ENCODE results near the gene KCNC4. TPM values are rescaled to one million over a fixed set of nuclear protein-coding genes. Genes with fewer than 3 reads are reported as not detected.

Gene KCNC4
- total RNA-seq, 2 donors from 2014 or later, result 6.7 to 8.4 TPM

DNA sequence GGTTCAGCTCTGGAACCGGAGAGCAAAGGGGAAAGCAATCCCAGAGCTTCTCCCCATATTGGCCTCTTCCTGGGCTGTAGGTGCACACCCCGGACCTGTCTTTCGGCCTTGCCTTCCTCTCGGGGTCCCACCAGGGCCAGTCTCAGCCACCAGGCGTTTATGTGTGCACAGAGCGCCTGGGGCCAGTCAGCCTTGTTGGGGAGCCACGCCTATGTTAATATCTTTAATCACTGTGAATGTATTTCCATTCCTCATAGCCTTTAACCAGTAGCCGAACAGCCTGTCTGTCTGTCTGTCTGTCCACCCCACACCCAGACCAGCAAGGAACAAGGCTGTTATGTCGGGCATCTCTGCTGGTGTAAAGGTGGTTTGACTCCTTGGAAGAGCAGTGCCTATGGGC, 18.8 kb downstream of the KCNC4 start:
- no peak overlapping the region for H3K9ac ChIP-seq (ENCODE audit: low read depth in 2 of 2, low read length in 2 of 2)
- no peaks in the 10 kb centered on the region for H3K36me3 ChIP-seq

DNA sequence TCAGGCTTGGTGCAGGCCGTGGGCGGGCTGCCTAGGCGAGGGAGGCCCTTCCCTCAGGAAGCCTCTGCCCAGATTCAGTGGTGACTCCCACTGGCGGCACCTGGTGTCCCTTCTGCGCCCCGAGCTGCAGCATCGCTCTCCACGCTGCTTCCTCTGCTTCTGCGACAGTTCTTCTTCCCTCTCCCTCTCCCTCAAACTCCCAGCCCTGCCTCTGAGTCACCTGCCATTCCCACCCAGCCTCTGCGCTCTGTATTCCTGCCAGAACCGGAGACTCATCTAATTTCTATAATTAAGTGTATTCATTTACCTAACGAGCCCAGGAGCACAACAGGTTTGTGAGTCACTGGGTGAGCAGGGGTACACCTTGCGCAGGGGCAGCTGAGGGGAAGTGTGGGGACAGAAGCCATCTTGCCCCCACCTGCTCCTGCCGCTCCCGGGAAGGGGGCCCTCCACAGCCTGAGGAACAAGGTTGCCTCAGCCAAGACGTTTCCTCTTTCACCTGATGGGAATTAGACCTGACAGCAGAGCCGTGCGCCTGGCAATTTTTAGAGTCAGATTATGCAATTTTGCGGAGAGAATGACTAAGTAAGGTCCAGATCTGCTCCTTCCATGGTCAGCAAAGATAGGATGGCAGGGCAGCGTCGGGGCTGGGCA, 19.4 kb downstream of the KCNC4 start:
- intact Hi-C loops (cut with DNase I), result no loop called here
- no peak overlapping the region for H3K27ac ChIP-seq

More for the DNA sequence above, 18.8 kb downstream of the KCNC4 start:
- H3K27me3 ChIP-seq, result no peaks in the 10 kb centered on the region
- no peak overlapping the region for H3K4me3 ChIP-seq
- H3K27ac ChIP-seq, result no peak overlapping the region
- intact Hi-C loops (cut with DNase I), result no loop called here
- no peaks in the 10 kb centered on the region for H3K9me3 ChIP-seq
- DNase-seq, result no peak
- H3K4me1 ChIP-seq, result no peaks in the 10 kb centered on the region
- TF ChIP-seq, protein P1, sequence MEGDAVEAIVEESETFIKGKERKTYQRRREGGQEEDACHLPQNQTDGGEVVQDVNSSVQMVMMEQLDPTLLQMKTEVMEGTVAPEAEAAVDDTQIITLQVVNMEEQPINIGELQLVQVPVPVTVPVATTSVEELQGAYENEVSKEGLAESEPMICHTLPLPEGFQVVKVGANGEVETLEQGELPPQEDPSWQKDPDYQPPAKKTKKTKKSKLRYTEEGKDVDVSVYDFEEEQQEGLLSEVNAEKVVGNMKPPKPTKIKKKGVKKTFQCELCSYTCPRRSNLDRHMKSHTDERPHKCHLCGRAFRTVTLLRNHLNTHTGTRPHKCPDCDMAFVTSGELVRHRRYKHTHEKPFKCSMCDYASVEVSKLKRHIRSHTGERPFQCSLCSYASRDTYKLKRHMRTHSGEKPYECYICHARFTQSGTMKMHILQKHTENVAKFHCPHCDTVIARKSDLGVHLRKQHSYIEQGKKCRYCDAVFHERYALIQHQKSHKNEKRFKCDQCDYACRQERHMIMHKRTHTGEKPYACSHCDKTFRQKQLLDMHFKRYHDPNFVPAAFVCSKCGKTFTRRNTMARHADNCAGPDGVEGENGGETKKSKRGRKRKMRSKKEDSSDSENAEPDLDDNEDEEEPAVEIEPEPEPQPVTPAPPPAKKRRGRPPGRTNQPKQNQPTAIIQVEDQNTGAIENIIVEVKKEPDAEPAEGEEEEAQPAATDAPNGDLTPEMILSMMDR (IDR thresholded peaks at IDR 0.05), result no peak

DNA sequence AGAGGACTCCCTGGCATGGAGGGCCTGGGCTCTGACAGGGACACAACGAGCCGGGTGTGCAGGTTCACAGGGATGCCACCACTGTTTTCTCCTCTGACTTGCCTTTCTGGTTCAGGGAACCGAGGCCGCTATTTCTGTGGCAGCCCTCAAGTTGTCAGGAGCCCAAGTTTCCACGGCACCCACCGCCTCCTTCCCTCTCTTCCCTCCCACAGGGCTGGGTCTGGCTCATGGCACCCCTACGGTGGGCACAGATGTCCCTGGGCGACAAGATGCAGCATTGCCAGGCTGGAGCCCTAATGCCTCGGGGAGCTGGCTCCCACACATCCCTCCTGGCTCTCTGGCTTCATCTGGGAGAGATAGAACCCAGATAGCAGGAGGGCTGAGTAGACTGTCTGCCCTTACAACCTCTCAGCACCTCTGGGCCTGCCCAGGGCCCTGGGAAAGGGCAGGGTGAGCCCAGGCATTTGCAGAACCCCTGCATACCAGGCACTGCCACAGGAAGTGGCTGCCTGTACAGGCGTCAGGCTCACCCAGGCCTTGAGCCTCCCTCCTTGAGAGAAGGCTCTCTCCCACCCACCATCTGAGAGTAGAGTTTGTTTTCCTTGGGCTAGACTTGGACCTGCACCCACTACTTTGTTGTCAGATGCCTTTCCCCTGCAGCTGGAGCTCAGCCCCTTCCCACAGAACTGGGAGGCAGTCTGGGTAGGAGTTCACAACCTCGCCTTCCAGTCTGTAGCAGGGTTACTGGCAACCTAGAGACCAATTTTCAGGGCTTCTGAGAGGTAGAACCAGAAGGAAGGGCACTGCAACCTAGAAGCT, 20.5 kb downstream of the KCNC4 start:
- H3K9me3 ChIP-seq, result no peaks in the 10 kb centered on the region
- no peaks in the 10 kb centered on the region for H3K4me1 ChIP-seq
- H3K9ac ChIP-seq (ENCODE audit: low read depth in 2 of 2, low read length in 2 of 2), result no peak overlapping the region
- no peak overlapping the region for H3K27ac ChIP-seq
- no peaks in the 10 kb centered on the region for H3K36me3 ChIP-seq
- intact Hi-C loops (cut with DNase I), result no loop called here
- TF ChIP-seq, protein P1 (IDR thresholded peaks at IDR 0.05), result no peak
- no peak overlapping the region for H3K4me3 ChIP-seq
- H3K27me3 ChIP-seq, result no peaks in the 10 kb centered on the region
- DNase-seq, result no peak

More for the DNA sequence above, 19.4 kb downstream of the KCNC4 start:
- TF ChIP-seq, protein P1 (IDR thresholded peaks at IDR 0.05), result no peak
- Histone ChIP-seq H3K9me3 (no peaks in the 10 kb centered on the region), H3K36me3 (no peaks in the 10 kb centered on the region), H3K4me1 (no peaks in the 10 kb centered on the region), H3K9ac (ENCODE audit: low read depth in 2 of 2, low read length in 2 of 2) (no peak overlapping the region), H3K4me3 (no peak overlapping the region), H3K27me3 (no peaks in the 10 kb centered on the region)
- DNase-seq, result no peak

DNA sequence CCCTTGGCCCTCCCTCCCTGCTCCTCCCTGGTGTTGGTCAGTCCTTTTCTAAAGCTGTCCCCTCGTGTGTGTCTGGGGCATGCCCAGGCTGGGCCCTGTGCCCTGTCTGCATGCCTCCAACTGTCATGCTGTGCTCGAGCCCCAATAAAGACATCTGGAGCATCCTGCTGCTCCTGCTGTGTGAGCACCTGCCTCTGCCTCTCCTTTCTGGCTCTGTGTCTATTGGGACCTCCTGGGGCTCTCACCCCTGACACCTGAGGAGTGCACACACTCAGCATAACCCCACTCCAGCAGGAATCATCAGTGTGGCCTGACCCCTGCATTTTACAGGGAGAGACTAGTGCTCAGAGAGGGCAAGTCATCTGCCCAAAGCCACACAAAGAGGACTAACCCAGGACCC, 23.7 kb downstream of the KCNC4 start:
- no peak overlapping the region for H3K27ac ChIP-seq
- H3K36me3 ChIP-seq, result no peaks in the 10 kb centered on the region
- TF ChIP-seq, protein P1 (IDR thresholded peaks at IDR 0.05), result no peak
- intact Hi-C loops (cut with DNase I), result no loop called here
- H3K9me3 ChIP-seq, result no peaks in the 10 kb centered on the region
- no peaks in the 10 kb centered on the region for H3K4me1 ChIP-seq
- H3K9ac ChIP-seq (ENCODE audit: low read depth in 2 of 2, low read length in 2 of 2), result no peak overlapping the region
- no peak overlapping the region for H3K4me3 ChIP-seq
- no peak for DNase-seq
- no peaks in the 10 kb centered on the region for H3K27me3 ChIP-seq

DNA sequence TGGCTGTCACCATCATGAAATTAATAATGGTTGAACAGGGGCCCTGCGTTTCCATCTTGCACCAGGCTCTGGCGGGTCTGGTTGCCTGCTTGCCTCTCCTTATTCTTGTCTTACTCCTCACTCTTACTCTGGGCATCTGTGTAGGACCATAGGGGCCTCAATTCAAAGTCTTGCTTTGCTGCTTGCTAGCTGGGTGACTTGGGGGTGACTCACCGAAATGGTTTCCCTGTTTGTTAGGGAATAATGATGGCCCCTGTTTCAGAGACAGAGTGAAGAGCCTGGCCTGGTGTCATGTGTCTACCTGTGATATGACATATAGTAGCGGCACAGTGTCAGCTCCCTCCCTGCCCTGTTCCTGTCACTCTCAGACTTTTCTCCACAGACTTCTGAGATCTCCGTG, 24.6 kb downstream of the KCNC4 start:
- no peaks in the 10 kb centered on the region for H3K27me3 ChIP-seq

More for the DNA sequence above, 24.6 kb downstream of the KCNC4 start:
- Histone ChIP-seq H3K4me1 (no peaks in the 10 kb centered on the region), H3K9ac (ENCODE audit: low read depth in 2 of 2, low read length in 2 of 2) (no peak overlapping the region), H3K9me3 (no peaks in the 10 kb centered on the region), H3K27ac (no peak overlapping the region), H3K36me3 (no peaks in the 10 kb centered on the region), H3K4me3 (no peak overlapping the region)
- TF ChIP-seq, protein P1 (IDR thresholded peaks at IDR 0.05), result no peak
- intact Hi-C loops (cut with DNase I), result no loop called here
- no peak for DNase-seq

Data from colonic mucosa (tissue), 4 donors.